HepG2 (cell line): ENCODE measurements around the gene SOCS1. TPM values are rescaled to one million over a fixed set of nuclear protein-coding genes. Genes with fewer than 3 reads are reported as not detected.

Experiments
- BCL6 ChIP-seq: IDR thresholded peaks from 2 replicates; pipeline ENCODE4 v1.6.1; 2016; ENCODE audit warnings: missing genetic modification reagents, missing compliant biosample characterization
- BRF2 ChIP-seq: sonication (generic); formaldehyde crosslinking; IDR thresholded peaks from 2 replicates; pipeline ENCODE4 v1.8.1; 2022; ENCODE audit warnings: mild to moderate bottlenecking, missing genetic modification reagents
- CAMTA2 ChIP-seq: sonication (generic); formaldehyde crosslinking; IDR thresholded peaks from 2 replicates; pipeline ENCODE4 v1.4.0; 2020; ENCODE audit warnings: mild to moderate bottlenecking, missing genetic modification reagents, borderline replicate concordance
- GLMP ChIP-seq: sonication (generic); formaldehyde crosslinking; IDR thresholded peaks from 2 replicates; pipeline ENCODE4 v1.9.0; 2021; ENCODE audit warnings: missing genetic modification reagents, mild to moderate bottlenecking, borderline replicate concordance
- HMG20B ChIP-seq: conservative IDR thresholded peaks from 2 replicates; pipeline ENCODE4 v1.6.1; 2016; ENCODE audit warnings: missing genetic modification reagents, missing compliant biosample characterization
- HOXA5 ChIP-seq: sonication (generic); formaldehyde crosslinking; IDR thresholded peaks from 2 replicates; pipeline ENCODE4 v1.4.0; 2020; ENCODE audit warnings: missing genetic modification reagents
- KDM3A ChIP-seq: IDR thresholded peaks from 2 replicates; pipeline ENCODE4 v1.6.1; 2018; ENCODE audit warnings: low read depth, missing compliant biosample characterization
- MED8 ChIP-seq: sonication (generic); formaldehyde crosslinking; IDR thresholded peaks from 2 replicates; pipeline ENCODE4 v1.8.1; 2023; ENCODE audit warnings: mild to moderate bottlenecking, missing genetic modification reagents; ENCODE audit not compliant: insufficient replicate concordance
- NCOR1 ChIP-seq: fragments of 200-600 bp; sonication (generic); IDR thresholded peaks from 2 replicates; pipeline ENCODE4 v1.7.0; 2017; ENCODE audit warnings: antibody characterized with exemption, low read length, borderline replicate concordance
- NFE2L2 ChIP-seq: fragments of 150-350 bp; IDR thresholded peaks from 2 replicates; pipeline ENCODE4 v1.6.1; 2014; ENCODE audit warnings: low read length
- POGK ChIP-seq: sonication (generic); formaldehyde crosslinking; conservative IDR thresholded peaks from 2 replicates; pipeline ENCODE4 v1.8.0; 2022; ENCODE audit warnings: mild to moderate bottlenecking, moderate library complexity, missing genetic modification reagents
- THAP11 ChIP-seq: IDR thresholded peaks from 2 replicates; pipeline ENCODE4 v1.6.1; 2016; ENCODE audit warnings: missing biosample characterization, missing genetic modification reagents
- THAP7 ChIP-seq: sonication (generic); formaldehyde crosslinking; IDR thresholded peaks from 2 replicates; pipeline ENCODE4 v1.8.1; 2023; ENCODE audit warnings: mild to moderate bottlenecking, missing genetic modification reagents
- U2AF2 ChIP-seq: fragments of 200-400 bp; formaldehyde crosslinking; IDR thresholded peaks from 2 replicates; pipeline ENCODE4 v1.6.1; 2017; ENCODE audit warnings: low read depth, mild to moderate bottlenecking, low read length
- ZBTB49 ChIP-seq: sonication (generic); formaldehyde crosslinking; IDR thresholded peaks from 2 replicates; pipeline ENCODE4 v1.4.0; 2020; ENCODE audit warnings: missing genetic modification reagents, borderline replicate concordance
- ZC3H13 ChIP-seq: sonication (generic); formaldehyde crosslinking; IDR thresholded peaks from 2 replicates; pipeline ENCODE4 v1.8.1; 2023; ENCODE audit warnings: mild to moderate bottlenecking, missing genetic modification reagents, moderate library complexity
- ZNF253 ChIP-seq: sonication (generic); formaldehyde crosslinking; IDR thresholded peaks from 2 replicates; pipeline ENCODE4 v1.8.0; 2022; ENCODE audit warnings: mild to moderate bottlenecking, missing genetic modification reagents, borderline replicate concordance
- ZNF503 ChIP-seq: sonication (generic); formaldehyde crosslinking; IDR thresholded peaks from 2 replicates; pipeline ENCODE4 v1.4.0; 2020; ENCODE audit warnings: missing genetic modification reagents
- ZNF713 ChIP-seq: sonication (generic); formaldehyde crosslinking; IDR thresholded peaks from 2 replicates; pipeline ENCODE4 v1.4.0; 2020; ENCODE audit warnings: mild to moderate bottlenecking, missing genetic modification reagents
- polyA plus RNA-seq, 8 experiments: library from polyadenylated mRNA; depleted of rRNA in 3 of 8; stranded (reverse) in 7 of 8; unstranded in 1 of 8; fragments of >200 nt; fragmentation: Illumina TruSeq in 4 of 8; extraction: Trizol in 4 of 8; gene quantifications; 2 replicates each; pipeline versions ENCODE4 v1.2.1 to v1.2.3, GENCODE V29; 2011 to 2016; ENCODE audit warnings: low read depth in 4 of 8, missing spikeins in 1 of 8, mixed read lengths in 1 of 8; ENCODE audit not compliant: insufficient read depth in 1 of 8
- total RNA-seq, 5 experiments: library from RNA; depleted of rRNA; stranded (reverse); fragments of >200 nt; fragmentation: Illumina TruSeq; extraction: Trizol; gene quantifications; 2 replicates each; pipeline ENCODE4 v1.2.3, GENCODE V29; 2016; ENCODE audit warnings: low read depth in 1 of 5

SOCS1 gene
- total and polyA plus RNA-seq, 2 of the 13 experiments (the other 11 are each of a cell fraction or from before 2014, with no cell fraction given), result 5.3 to 6.3 TPM

- TF ChIP-seq GLMP (no peak), HMG20B (CRISPR knock-in tag) (no peak), NCOR1 (no peak), THAP7 (CRISPR knock-in tag) (0 out of 2 replicates have a peak, but pooled peaks have one; percentile 28), ZNF713 (0 out of 2 replicates have a peak, but pooled peaks have one; percentile 38), BRF2 (CRISPR knock-in tag) (no peak), ZNF253 (CRISPR knock-in tag) (no peak), ZC3H13 (CRISPR knock-in tag) (peak; percentile 51; the same call in 1 of the 2 replicates), THAP11 (no peak; the same call in 1 of the 2 replicates), ZBTB49 (no peak), BCL6 (CRISPR knock-in tag) (no peak), CAMTA2 (CRISPR knock-in tag) (no peak), POGK (CRISPR knock-in tag) (no peak; the same call in 1 of the 2 replicates), U2AF2 (no peak), HOXA5 (CRISPR knock-in tag) (no peak), NFE2L2 (no peak), KDM3A (CRISPR knock-in tag) (0 out of 2 replicates have a peak, but pooled peaks have one; percentile 10), ZNF503 (no peak), MED8 (no peak)
Measured at GRCh38 chr16:11258553-11259492, 2.8 kb upstream of the SOCS1 start (continued).
